Glomerular visceral epithelial cell (primary cell): ENCODE results near the gene ARNT2.

Experiments
- DNase-seq: peaks from one replicate; pipeline ENCODE4 v3.0.0-alpha.2; 2016; ENCODE audit errors: extremely low spot score

The ARNT2 gene

GRCh38 chr15:80556694-80557367 is 152.6 kb downstream of the ARNT2 start:
- no peak for DNase-seq

- DNase-seq: no peak
Observed at GRCh38 chr15:80557441-80558234, 153.5 kb downstream of the ARNT2 start.

DNA sequence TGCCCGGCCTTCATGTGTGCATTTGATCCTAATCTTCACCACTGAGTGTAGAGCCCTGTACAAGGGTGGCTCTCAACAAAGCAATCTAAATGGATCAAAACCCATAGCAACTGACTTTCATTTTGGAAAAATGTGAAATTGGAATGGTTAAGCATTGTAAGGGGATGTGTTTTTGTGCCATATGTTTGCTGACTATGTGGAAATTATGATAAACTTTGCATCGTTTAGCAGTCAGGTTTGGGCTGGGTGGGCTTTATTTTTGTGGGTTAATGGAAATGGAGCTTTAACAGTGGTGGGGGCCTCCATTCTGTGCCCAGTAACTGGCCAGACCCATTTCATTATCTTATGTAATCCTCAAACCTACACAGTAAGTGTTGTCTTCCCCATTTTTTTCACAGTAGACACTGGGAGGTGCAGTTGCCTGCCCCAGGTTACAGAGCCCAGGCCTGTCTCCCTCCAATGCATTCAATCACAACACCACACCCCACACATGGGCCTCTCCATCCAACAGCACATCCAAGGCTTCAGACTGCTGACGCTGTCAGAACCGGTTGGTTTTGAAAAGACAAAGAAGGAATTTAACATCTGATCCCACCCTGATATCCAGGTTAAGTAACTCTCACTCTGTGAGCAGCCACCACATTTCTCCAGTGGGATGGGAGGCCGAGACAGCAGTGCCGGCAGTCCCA is 154.6 kb downstream of the ARNT2 start:
- no peak for DNase-seq

GRCh38 chr15:80559320-80559693 is 155.1 kb downstream of the ARNT2 start:
- no peak for DNase-seq

GRCh38 chr15:80559761-80560160 is 155.6 kb downstream of the ARNT2 start:
- no peak for DNase-seq

DNA sequence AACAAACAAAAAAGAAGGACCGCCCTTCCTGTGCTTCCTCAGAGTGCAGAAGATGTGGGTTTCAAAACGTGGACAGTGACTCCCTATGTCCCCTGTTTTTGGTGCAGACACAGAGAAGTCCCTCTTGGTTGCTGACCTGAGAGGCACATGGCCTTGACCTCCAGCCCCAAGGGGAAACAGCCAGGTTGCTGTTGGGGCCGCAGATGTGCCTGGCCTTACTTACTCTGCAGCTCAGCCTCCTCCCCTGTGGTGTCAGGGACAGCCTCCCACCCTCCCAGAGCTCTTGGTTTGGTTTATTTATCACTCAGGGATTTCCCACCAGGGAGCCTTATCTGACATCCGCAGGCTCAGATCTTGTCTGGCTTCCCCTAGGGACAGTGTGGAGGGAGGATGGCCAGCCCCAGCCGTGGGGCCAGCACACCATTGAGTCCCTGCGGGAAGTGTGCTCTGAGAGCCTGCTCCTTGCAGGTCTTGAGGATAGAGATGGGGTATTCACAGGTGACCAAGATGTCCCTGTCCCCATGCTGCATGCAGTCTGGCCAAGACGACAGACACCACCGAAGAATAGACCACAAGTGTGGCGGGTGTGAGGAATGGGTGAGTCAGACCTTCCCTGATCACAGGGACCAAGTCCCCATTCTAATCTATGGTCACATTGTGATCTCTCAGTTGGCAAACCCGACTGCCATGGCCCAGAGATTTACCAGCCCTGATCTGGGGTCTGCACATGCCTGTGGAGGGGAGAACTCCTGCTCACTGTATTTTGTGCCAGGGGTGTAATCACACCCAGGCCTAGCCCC is 156.6 kb downstream of the ARNT2 start:
- DNase-seq: no peak

DNA sequence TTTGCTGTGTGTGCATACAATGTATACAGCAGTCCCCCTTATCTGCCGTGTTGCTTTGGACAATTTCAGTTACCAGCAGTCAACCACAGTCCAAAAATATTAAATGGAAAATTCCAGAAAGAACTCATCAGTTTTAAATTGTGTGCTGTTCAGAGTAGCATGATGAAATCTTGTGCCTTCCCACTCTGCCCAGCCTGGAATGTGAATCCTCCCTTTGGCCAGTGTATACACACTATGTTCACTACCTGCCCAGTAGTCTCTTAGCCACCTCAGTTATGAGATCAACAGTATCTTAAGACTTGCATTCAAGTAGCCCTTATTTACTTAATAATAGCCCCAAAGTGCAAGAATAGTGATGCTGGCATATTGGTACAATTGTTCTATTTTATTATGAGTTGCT is 157.3 kb downstream of the ARNT2 start:
- no peak for DNase-seq

GRCh38 chr15:80562033-80562432 is 157.9 kb downstream of the ARNT2 start:
- DNase-seq: no peak

GRCh38 chr15:80562846-80563245 is 158.7 kb downstream of the ARNT2 start:
- no peak for DNase-seq

- DNase-seq: no peak
Observed at GRCh38 chr15:80563372-80563997, 159.3 kb downstream of the ARNT2 start.

- DNase-seq: no peak
Observed at GRCh38 chr15:80564056-80564455, 159.9 kb downstream of the ARNT2 start.

- DNase-seq: no peak
Observed at GRCh38 chr15:80565398-80565797, 161.2 kb downstream of the ARNT2 start.

- DNase-seq: no peak
Observed at GRCh38 chr15:80565988-80566387, 161.8 kb downstream of the ARNT2 start.

- DNase-seq: peak; percentile 39
Observed at GRCh38 chr15:80567721-80568157, 163.6 kb downstream of the ARNT2 start.

GRCh38 chr15:80568298-80568697 is 164.1 kb downstream of the ARNT2 start:
- DNase-seq: no peak

- no peak for DNase-seq
Observed at GRCh38 chr15:80568876-80569605, 164.9 kb downstream of the ARNT2 start.

DNA sequence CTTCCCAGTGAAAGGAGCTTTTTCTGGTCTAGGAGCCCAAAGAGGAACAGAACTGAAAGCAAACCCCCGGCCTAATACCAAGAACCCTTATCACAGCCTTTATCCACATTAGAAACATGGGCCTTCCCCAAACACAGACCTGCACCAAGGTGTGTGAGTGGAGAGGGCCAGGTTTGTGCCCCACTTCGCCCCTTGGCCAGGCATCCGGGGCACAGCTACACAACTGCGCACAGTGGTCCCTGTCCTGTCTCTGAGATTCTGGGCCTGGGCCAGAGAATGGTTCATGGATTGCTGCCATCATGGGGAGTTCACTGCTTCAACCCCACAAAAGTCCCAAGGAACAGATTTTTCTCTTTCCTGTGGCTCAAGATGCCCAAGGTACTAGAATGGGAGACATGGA is 165.5 kb downstream of the ARNT2 start:
- no peak for DNase-seq

DNA sequence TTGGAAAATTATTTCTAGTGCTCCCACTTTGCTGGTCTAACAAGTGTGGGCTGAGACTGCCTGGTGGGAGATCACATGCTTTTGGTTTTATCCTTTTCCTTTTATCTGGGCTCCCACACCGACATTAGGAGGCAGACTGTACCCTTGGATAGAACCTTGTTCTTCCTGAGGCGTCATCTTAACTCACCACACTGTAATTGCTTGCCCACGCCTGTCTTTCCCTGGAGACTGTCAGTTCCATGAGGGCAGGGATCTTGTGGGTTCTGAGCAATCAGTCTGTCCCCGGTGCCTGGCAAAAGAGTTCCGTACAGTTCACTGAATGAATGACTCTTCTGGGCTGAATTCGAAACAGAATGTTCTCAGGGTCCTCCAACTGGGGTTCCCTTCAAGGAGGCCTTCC is 166.4 kb downstream of the ARNT2 start:
- DNase-seq: no peak

GRCh38 chr15:80572337-80572736 is 168.2 kb downstream of the ARNT2 start:
- no peak for DNase-seq

- DNase-seq: no peak
Observed at GRCh38 chr15:80573606-80574005, 169.4 kb downstream of the ARNT2 start.

DNA sequence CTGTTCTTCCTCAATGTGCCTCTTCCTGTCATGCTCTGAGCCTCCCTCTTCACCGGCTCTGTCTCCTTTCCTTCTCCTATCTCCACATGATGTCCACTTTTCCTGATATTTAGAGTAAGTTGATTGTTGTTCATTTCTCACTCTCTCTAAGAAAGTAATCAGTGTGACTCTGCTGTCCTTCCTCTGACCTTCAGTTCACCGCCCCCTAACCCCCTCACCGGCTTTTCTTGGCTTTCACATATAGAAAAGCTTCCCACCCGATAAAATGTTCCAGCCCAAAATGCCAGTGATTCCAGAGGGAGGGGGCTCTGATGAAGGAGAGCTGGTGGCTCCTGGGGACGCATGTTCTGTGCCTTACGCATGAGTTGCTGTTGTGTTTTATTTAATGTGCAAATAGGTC is 170.4 kb downstream of the ARNT2 start:
- no peak for DNase-seq
